ENCODE measurements around the gene CC2D1B.

DNA sequence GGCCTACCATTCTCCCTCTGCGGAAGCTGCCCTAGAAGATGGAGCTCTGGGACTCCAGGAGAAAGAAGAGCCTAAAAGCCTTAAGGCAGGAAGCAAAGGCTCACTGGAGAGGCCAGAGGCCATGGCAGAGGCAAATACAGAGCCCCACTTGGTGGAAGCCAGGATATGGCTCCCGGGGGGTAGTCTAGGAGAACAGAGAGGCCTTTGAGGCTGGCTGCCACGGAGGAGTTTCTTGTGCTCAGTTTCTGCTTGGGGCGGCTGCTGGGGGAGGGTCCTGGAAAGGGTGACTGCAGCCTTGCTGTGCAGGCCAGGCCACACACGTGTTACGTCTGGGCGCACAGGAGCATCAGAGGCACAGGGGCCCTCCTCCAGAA lies 5.4 kb downstream of the CC2D1B start:
- TF ChIP-seq SMAD3 (CRISPR knock-in tag; conservative IDR thresholded peaks at IDR 0.05) (no peak), CTCF (IDR thresholded peaks at IDR 0.05 in 2 of 3, conservative IDR thresholded peaks at IDR 0.05 in 1 of 3; ENCODE audit: insufficient read depth in 2 of 3, low read depth in 1 of 3, low read length in 3 of 3) (no peak), IFI16 (CRISPR knock-in tag; IDR thresholded peaks at IDR 0.05) (no peak), DACH1 (IDR thresholded peaks at IDR 0.05; ENCODE audit: partially characterized antibody) (no peak), ZNF24 (IDR thresholded peaks at IDR 0.05) (no peak), SREBF2 (CRISPR knock-in tag; IDR thresholded peaks at IDR 0.05) (no peak), SIRT6 (IDR thresholded peaks at IDR 0.05; ENCODE audit: low read depth, low read length) (no peak), PHB2 (IDR thresholded peaks at IDR 0.05; ENCODE audit: low read depth) (no peak), POLR2H (tag; IDR thresholded peaks at IDR 0.05; ENCODE audit: low read depth) (no peak), SMC3 (conservative IDR thresholded peaks at IDR 0.05; ENCODE audit: insufficient read depth, low read depth, low read length) (no peak), ZEB2 (IDR thresholded peaks at IDR 0.05) (no peak), BHLHE40 (IDR thresholded peaks at IDR 0.05; ENCODE audit: low read length) (no peak), ZBTB2 (IDR thresholded peaks at IDR 0.05) (no peak), ELF4 (CRISPR knock-in tag; IDR thresholded peaks at IDR 0.05) (no peak)
